Kidney capillary endothelial cell (primary cell): ENCODE measurements around the gene ARHGAP24.

Source experiments
- DNase-seq: peaks from one replicate; pipeline ENCODE4 v3.0.0-alpha.2; 2018; ENCODE audit warnings: low spot score

ARHGAP24 gene

GRCh38 chr4:85580489-85580888, 105.5 kb downstream of the ARHGAP24 start:
- no peak for DNase-seq

DNA sequence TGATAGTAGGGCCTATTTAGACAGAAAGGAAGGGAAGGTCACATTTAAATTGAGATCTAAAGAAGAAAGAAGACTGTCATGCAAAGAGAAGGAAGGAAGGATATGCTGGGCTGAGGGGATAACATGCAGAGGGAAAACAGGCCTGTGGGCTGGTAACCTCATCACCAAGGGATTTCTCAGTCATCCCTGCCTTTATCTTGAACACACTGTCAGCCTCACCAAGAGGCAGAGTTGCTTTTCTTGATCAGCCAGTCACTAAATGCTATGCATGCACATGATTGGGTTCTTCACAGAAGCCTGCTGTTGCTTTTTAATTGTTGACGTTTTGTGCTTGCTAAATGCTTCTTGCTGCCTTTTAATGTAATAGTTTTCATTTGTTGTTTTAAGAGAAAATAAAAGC, 113.0 kb downstream of the ARHGAP24 start:
- no peak for DNase-seq

DNA sequence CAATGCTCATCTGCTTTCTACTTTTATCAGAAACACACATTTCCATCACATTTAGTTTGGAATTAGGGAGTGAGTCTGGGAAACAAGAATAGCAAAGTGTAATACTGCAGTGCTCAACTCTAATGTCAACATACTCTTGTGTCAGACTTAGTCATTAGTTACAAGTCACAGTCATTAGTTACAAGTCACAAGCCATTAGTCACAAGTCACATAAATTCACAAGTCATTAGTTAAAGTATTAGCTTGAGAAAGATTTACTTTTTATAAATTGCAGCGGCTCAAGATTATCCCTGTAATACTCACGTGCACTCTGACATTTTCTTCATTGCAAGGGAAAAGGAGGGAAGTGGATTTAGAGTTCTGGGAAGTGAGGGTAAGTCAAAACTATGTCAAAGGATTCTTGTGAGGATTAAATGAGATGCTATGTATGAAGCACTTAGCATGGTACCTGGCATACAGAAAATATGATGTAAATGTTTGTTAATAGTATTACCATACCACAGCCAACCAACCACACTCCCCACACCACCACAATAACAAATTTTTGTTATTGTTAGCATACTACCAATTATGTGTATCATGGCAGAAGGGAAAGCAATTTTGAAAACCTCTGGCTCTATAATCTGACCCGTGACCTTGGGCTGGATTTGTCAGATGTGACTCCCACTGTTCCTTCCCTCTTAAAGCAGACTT, 116.6 kb downstream of the ARHGAP24 start:
- no peak for DNase-seq

GRCh38 chr4:85595098-85595775, 120.3 kb downstream of the ARHGAP24 start:
- DNase-seq, result no peak

DNA sequence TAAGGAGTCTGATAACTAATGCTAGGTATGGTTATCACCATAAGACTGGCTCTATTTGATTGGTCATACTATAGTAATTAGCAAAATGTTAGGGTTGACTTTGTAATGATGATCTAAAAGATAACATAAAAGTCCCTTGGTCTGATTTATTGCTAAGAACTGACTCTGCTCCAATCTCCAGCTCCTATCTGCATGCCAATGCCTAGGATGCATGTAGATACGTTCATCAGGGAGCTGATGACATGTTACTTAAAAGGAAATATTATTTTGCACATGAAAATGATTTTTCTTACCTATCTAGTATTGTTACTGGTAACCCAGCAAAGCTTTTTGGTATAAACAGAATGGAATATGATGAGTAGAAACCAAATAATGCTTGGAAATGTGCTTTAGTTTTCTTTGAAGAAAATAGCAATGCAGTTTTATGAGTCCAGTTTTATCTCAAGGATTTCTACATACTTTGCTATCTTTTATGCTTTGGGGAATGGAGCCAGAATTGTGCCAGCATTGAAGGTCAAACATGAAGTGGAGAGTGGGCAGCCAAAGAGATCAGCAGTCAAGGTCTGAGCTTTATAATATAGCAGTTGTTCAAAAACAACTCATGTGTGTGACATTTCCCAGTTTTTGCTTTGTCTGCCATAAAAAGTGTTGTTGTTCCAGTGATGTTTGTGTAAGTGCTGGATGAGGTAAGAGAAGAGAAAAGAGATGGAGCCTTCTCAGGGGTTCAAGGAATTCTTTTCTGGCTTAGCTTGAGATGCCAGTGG, 121.0 kb downstream of the ARHGAP24 start:
- DNase-seq, result no peak

DNA sequence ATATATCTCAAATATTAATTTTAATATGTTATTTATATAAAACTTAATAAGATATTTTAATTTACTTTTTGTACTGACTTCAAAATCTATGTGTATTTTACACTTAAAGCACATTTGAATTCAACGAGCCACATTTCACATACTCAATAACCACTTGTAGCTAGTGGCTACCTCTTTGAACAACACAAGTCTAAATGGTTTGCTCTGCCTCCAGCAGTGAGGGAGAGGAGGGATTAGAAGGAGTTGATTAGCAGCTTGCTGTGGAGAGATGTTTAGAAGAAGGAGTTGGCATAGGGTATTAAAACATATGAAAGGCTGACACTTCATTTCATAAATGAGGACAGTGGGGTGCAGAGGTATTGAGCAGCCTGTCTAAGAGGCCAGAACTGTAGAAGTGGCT, 124.0 kb downstream of the ARHGAP24 start:
- DNase-seq, result no peak

DNA sequence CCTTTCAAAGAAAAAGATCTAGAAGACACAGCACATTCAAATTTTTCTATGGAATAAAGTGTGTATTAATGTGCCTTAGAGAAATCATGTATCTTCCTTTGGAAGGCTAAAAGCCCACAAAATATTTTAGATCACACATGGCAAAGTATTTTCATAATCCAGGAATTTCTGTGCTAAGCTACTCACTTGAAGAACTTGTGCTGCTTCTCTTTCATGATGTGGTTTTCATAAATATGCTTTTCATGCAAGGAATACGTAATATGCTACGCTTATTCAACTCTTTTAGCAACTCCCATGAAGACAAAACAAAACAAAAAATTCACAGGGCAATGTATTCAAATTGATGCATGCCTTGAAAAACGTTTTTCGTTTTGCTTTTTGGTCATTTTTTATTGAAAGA, 125.6 kb downstream of the ARHGAP24 start:
- no peak for DNase-seq

DNA sequence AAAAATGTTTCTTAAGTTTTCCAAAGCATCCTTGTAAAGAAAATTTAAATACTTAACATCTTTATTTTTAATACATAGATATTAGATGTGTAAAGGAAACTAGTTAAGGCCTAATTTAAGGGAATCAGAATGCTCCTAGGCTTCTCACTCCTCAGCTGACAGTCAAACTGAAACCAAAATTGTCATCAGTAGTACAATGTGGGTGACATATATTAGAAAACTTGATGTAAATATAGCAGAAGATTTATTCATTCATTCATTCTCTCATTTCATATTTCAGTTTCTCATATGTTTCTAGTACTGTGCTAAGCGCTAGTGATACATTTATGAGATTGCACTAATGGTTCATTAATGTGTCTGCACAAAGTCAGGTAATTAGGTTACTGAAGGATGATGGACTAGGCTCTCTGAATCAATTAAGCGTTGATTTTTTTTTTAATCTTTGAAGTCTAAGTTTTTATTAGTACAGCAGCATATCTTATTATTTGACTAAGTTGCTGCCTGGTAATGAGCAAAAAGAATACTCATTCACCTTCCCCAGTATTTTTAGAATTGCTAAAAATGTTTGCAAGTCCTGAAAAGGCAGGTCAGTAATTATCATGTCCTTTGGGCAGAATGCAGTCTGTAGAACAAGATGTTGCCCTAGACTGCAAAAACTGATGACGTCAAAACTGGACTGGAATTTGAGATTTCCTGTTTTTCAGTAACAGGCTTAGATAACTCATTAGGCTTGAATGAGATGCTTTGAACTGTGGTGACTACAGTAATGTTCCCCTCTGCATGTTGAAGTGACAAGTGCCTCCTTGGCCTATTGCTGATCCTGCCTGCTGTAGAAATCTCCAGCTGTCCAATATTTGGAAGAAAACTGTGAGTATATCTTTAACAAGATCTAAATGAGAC, 128.7 kb downstream of the ARHGAP24 start:
- DNase-seq, result peak; percentile 19

DNA sequence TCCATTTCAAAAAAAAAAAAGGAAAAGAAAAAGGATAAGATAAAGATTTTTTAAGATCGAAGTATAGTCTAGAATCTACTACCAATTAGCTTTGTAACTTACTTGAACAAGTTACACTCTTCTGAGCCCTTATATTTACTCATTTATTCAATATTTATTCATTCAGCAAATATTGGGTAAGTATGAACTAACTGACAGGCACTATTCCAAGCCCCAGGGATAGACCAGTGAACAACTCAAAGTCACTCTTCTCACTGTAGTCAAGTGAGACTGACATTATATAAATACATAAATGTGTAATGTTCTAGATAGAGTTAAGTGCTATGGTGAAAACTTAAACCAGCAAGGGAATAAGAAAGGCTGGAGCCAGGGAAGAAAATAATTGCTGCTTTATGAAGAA, 131.6 kb downstream of the ARHGAP24 start:
- no peak for DNase-seq

DNA sequence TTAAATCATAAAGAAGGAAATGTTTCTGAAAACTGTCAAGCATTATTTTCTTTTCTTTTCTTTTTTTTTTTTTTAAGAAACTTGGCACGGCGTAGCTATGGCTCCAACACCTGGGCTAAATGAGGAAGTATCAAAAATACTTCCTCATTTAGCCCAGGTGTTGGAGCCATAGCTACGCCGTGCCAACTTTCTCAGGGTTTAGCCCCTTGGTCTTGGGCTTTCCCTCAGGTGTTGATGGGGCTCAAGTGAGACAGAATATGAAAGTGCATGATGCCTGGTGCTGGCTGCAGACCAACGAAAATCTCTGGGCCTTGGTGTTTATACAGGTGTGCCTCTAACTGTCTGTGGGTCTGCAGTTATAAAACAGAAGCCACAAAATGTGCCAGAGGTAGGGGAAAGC, 132.7 kb downstream of the ARHGAP24 start:
- DNase-seq, result no peak

GRCh38 chr4:85610450-85610849, 135.5 kb downstream of the ARHGAP24 start:
- no peak for DNase-seq

GRCh38 chr4:85611661-85612060, 136.7 kb downstream of the ARHGAP24 start:
- DNase-seq, result no peak

GRCh38 chr4:85613901-85614300, 139.0 kb downstream of the ARHGAP24 start:
- DNase-seq, result no peak

DNA sequence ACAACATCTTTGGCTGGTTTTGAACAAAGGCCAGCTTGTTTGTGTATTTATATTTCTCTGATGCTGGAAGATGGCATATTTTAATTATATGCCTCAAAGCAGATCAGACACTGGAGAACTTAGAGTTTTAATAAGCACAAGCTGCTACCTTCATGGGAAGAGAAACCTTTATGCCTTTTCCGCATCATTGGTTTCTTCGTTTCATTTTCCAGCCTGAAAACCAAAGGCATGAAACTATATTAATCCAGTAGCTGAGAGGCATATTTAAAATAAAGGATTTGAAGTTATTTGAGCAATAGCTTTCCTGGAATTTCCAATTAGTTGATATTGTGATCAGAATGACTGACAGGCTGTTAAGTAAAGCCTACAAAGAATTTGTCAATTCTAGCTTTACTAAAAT, 141.0 kb downstream of the ARHGAP24 start:
- no peak for DNase-seq

- no peak for DNase-seq
Measured at GRCh38 chr4:85617202-85617601, 142.3 kb downstream of the ARHGAP24 start.

DNA sequence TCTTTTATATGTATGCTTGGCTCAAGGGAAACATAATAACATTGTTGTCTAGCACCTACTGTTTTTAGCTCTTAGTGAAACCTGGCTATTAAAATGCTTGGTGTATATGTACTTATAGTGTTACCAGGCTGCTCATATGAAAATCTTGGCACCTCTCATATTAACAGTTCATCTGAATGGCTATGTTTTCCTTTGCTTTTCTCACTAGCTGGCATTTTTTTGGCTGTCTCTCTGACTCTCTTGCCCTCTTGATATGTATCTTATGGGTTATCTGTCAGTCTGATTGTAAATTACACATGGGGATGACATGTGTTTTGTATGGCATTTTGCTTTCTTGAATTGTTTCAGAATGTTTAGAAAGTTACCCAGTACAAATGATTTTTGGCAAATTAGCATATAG, 158.0 kb downstream of the ARHGAP24 start:
- no peak for DNase-seq

DNA sequence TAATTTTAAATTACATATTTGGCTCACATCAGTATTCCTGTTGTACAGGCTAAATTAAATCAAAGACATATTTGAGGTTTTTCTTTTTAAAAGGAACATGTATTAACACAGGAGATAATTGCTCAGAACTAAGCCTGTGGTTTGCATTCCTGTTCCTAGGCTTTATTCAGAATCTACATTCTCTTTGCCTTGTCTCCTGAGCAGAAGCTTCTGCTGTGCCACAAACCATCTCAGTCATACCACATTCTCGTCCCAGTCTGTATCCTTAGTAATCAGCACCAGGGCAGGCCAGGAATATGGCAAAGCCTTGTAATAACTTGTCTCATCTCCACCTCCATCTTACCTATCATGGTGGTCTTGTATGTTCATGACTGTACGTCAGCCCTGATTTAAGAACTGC, 162.8 kb downstream of the ARHGAP24 start:
- no peak for DNase-seq

GRCh38 chr4:85639946-85640345, 165.0 kb downstream of the ARHGAP24 start:
- no peak for DNase-seq

- no peak for DNase-seq
Measured at GRCh38 chr4:85642356-85643100, 167.6 kb downstream of the ARHGAP24 start.

- DNase-seq, result no peak
Measured at GRCh38 chr4:85644061-85644460, 169.1 kb downstream of the ARHGAP24 start.

- no peak for DNase-seq
Measured at GRCh38 chr4:85650908-85651307, 176.0 kb downstream of the ARHGAP24 start.
